ENCODE data around the gene TRIM2. TPM values are rescaled to one million over a fixed set of nuclear protein-coding genes. Genes with fewer than 3 reads are reported as not detected.

The TRIM2 gene
- total and polyA plus RNA-seq, 2 donors (not counting 1 experiment from before 2014, with no cell fraction given) = 39.6 to 90.8 TPM

GRCh38 chr4:153234885-153235284, 30.6 kb downstream of the TRIM2 start:
- Histone ChIP-seq H3K4me2 (ENCODE audit: extremely low read depth, insufficient read depth, low read length) (peak overlapping the region; percentile 21), H4K20me1 (ENCODE audit: control insufficient read depth, extremely low read depth, insufficient read depth, low read length) (no peaks in the 10 kb centered on the region), H3K79me2 (ENCODE audit: control insufficient read depth, insufficient read depth, low read length) (peaks cover 14% of the 10 kb centered on the region), H3K9ac (ENCODE audit: insufficient read depth, low read length) (no peak overlapping the region), H2AFZ (ENCODE audit: low read length) (no peak overlapping the region), H3K9me3 (ENCODE audit: control insufficient read depth, insufficient read depth, low read depth, low read length) (no peaks in the 10 kb centered on the region), H3K4me3 (replicated peaks in 1 of 4; ENCODE audit: control extremely low read depth in 1 of 4, insufficient read depth in 1 of 4, low read depth in 3 of 4, low read length in 4 of 4) (no peak overlapping the region), H3K36me3 (ENCODE audit: control insufficient read depth, insufficient read depth, low read length) (no peaks in the 10 kb centered on the region), H3K4me1 (ENCODE audit: control insufficient read depth, extremely low read depth, insufficient read depth, low read length) (peaks cover 14% of the 10 kb centered on the region), H3K27me3 (ENCODE audit: control insufficient read depth, insufficient read depth, low read length) (no peaks in the 10 kb centered on the region), H3K27ac (ENCODE audit: insufficient read depth, low read length) (peak overlapping the region; percentile 26)
- TF ChIP-seq CTCF (conservative IDR thresholded peaks at IDR 0.05 in 1 of 2, IDR thresholded peaks at IDR 0.05 in 1 of 2; ENCODE audit: low read depth in 1 of 2, low read length in 2 of 2) (no peak), EZH2 (IDR thresholded peaks at IDR 0.05; ENCODE audit: low read length, missing control alignments) (no peak)
- DNase-seq (ENCODE audit: low read depth in 2 of 2) = peak; percentile 36 to 82

DNA sequence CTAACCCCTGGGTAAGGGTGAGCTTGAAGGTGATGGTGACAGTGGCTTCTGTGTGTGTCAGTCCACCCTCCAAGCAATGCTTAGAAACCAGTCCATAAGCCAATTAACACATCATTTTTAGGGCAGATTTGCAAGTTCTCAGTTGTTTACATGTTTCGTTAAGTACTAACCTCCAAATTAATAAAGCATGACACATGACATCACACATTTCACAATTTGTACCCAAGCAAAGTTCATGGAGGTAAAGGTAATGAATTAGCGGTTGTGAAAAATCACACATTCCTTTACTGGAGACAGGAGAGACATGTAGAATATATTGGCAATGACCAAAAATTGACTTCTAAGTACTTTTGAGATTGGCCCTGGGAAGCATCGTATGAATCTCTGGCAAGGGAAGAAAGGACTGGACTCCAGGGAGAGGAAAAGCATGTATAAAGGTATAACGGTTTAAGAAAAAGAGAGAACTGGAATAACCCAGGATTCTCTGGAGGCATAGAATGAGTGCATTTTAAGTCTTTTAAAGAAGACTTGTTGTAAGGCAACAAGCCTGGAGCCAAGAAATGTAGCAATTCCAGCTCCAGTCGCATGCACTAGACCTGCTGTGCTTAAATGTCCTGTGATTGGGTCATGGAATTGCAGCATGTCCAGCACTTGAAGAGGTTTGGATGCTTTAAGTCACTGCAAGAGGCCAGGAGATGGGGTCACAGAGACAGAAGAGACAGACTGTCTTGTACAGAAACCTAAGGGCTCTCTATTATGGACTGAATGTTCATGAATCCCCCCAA, 34.1 kb downstream of the TRIM2 start:
- no peak overlapping the region for H3K4me2 ChIP-seq (ENCODE audit: extremely low read depth, insufficient read depth, low read length)
- no peak overlapping the region for H3K4me3 ChIP-seq (replicated peaks in 1 of 4; ENCODE audit: control extremely low read depth in 1 of 4, insufficient read depth in 1 of 4, low read depth in 3 of 4, low read length in 4 of 4)
- H3K27me3 ChIP-seq (ENCODE audit: control insufficient read depth, insufficient read depth, low read length) = no peaks in the 10 kb centered on the region
- no peak for DNase-seq (ENCODE audit: low read depth in 2 of 2)
- no peak overlapping the region for H3K27ac ChIP-seq (ENCODE audit: insufficient read depth, low read length)
- no peaks in the 10 kb centered on the region for H3K36me3 ChIP-seq (ENCODE audit: control insufficient read depth, insufficient read depth, low read length)
- peaks cover 11% of the 10 kb centered on the region for H3K79me2 ChIP-seq (ENCODE audit: control insufficient read depth, insufficient read depth, low read length)
- peaks cover 12% of the 10 kb centered on the region for H3K4me1 ChIP-seq (ENCODE audit: control insufficient read depth, extremely low read depth, insufficient read depth, low read length)
- H3K9ac ChIP-seq (ENCODE audit: insufficient read depth, low read length) = no peak overlapping the region
- H4K20me1 ChIP-seq (ENCODE audit: control insufficient read depth, extremely low read depth, insufficient read depth, low read length) = no peaks in the 10 kb centered on the region
- TF ChIP-seq EZH2 (IDR thresholded peaks at IDR 0.05; ENCODE audit: low read length, missing control alignments) (no peak), CTCF (conservative IDR thresholded peaks at IDR 0.05 in 1 of 2, IDR thresholded peaks at IDR 0.05 in 1 of 2; ENCODE audit: low read depth in 1 of 2, low read length in 2 of 2) (no peak)
- no peak overlapping the region for H2AFZ ChIP-seq (ENCODE audit: low read length)
- no peaks in the 10 kb centered on the region for H3K9me3 ChIP-seq (ENCODE audit: control insufficient read depth, insufficient read depth, low read depth, low read length)

- TF ChIP-seq CTCF (conservative IDR thresholded peaks at IDR 0.05 in 1 of 2, IDR thresholded peaks at IDR 0.05 in 1 of 2; ENCODE audit: low read depth in 1 of 2, low read length in 2 of 2) (no peak), EZH2 (IDR thresholded peaks at IDR 0.05; ENCODE audit: low read length, missing control alignments) (no peak)
Observed at GRCh38 chr4:153239409-153239808, 35.2 kb downstream of the TRIM2 start.

More at GRCh38 chr4:153239409-153239808, 35.2 kb downstream of the TRIM2 start:
- Histone ChIP-seq H2AFZ (ENCODE audit: low read length) (no peak overlapping the region), H3K27me3 (ENCODE audit: control insufficient read depth, insufficient read depth, low read length) (no peaks in the 10 kb centered on the region), H3K9me3 (ENCODE audit: control insufficient read depth, insufficient read depth, low read depth, low read length) (no peaks in the 10 kb centered on the region), H3K4me2 (ENCODE audit: extremely low read depth, insufficient read depth, low read length) (no peak overlapping the region), H3K79me2 (ENCODE audit: control insufficient read depth, insufficient read depth, low read length) (peaks cover 11% of the 10 kb centered on the region), H3K36me3 (ENCODE audit: control insufficient read depth, insufficient read depth, low read length) (no peaks in the 10 kb centered on the region), H3K9ac (ENCODE audit: insufficient read depth, low read length) (no peak overlapping the region), H3K4me1 (ENCODE audit: control insufficient read depth, extremely low read depth, insufficient read depth, low read length) (peaks cover 9% of the 10 kb centered on the region), H3K27ac (ENCODE audit: insufficient read depth, low read length) (no peak overlapping the region), H3K4me3 (replicated peaks in 1 of 4; ENCODE audit: control extremely low read depth in 1 of 4, insufficient read depth in 1 of 4, low read depth in 3 of 4, low read length in 4 of 4) (no peak overlapping the region), H4K20me1 (ENCODE audit: control insufficient read depth, extremely low read depth, insufficient read depth, low read length) (no peaks in the 10 kb centered on the region)
- no peak for DNase-seq (ENCODE audit: low read depth in 2 of 2)
